Activated CD4-positive, alpha-beta T cell treated with anti-CD3 and anti-CD28 coated beads, Interleukin-2, amount 50 U/mL, for 24 hours (primary cell): ENCODE measurements around the gene MGAT4C.

ENCODE experiments used
- DNase-seq, 2 donors: peaks; one replicate each; pipeline ENCODE4 v3.0.0-alpha.2; 2020; ENCODE audit warnings: low read depth in 1 of 2, low spot score in 1 of 2

Gene MGAT4C

DNA sequence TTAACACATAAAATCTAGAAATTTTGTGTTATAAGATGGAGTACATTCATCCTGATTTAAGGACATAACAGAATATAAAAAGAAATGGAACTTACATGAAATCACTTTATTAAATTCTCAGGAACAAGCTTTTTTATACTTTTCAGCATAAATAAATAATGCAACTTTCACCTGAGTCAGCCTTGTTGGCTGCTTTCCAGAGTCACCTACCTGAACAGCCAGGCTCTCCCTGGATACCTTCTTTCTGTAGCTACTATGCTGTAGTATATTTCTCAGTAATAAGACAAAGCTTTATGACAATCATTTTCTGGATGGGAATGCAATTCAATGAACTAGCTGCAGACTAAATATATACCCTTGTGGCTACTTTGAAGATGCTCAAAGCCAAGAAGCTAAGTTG, 270.2 kb downstream of the MGAT4C start:
- DNase-seq: no peak

DNA sequence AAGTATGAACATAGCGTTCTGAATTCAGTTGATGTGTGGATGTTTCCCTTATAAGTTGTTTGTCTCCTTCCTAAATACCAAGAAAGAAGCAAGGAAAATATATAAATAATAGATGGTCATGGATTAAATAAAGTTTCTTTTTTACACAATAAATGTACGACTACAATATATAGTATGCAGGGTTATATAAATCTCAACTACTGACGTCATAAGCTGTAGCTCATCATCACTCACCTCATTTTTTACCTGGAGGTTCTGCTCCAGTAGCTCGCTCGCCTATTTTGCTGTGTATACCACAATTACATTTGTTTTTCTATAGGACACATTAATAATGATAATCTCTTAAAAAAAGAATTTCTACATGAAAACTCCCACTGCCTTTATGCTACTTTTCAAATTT, 272.6 kb downstream of the MGAT4C start:
- no peak for DNase-seq

DNA sequence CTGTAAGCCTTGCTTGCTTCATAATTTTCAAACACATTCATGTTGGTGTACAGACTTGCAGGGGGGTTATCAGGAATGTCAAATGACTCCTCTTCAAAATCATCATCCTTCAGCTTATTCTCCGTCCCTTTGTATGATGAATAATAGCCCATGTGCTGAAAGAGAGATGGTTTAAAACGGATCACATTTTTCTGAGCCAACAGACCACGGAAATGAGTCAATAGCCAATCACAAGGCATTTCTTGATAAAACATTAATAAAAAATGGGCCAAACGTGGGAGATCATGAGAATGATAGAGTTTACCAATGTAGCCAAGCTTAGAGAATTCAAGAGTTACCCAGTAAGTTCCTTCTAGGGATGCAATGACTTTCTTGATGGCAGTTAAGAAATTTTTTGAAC, 276.6 kb downstream of the MGAT4C start:
- no peak for DNase-seq

DNA sequence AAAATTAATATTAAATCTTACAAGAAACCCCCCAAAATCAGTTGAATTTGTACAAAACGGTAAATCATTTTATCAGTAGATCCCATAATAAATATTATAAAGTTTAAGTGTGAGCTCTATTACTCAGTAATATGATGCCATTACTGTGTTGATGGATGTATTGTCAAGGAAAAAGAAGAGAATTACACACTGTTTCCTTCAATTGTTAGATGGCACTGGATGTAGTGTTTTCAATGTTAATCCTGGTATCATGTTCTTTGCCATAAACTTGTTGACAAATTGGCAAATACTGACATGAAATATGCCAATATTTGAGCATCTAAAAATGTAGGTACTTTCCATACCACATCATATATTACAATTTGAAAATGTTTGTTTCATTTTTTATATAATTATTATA, 280.5 kb downstream of the MGAT4C start:
- no peak for DNase-seq

DNA sequence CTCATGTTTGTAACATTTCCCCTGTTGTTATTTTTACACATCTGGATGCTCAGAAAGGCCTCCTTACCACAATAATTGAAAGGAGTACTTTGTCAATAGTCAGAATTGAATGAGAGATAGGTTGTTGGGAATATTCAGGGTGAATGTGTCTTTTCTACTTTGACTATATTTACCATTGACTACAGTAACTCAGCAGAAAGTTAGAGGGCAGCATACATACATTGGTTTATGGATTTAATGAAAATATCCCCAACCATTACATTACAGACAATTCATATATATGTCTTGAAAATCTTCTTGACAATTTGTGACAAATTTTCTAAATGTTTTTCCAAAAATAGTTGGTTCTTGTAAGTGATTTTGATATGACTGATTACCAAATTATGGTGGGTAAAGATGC, 284.4 kb downstream of the MGAT4C start:
- no peak for DNase-seq

DNA sequence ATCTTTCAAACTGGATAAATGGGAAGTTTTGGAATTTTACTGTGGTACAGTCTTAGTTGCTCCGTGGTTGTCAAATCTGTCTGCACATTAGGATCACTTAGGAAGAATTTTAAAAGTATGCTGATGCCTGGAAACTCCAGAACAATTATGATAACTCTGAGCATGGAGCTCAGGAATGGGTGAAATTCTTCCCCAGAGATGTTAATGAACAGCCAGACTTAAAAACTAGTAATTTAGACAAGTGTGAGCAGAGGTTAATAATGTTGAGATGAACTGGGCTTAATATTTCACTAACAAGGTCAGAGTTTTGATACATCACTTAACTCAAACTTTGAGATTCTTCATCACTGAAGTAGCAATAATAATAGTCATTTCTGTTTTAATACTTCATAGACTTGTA, 287.6 kb downstream of the MGAT4C start:
- DNase-seq: no peak

DNA sequence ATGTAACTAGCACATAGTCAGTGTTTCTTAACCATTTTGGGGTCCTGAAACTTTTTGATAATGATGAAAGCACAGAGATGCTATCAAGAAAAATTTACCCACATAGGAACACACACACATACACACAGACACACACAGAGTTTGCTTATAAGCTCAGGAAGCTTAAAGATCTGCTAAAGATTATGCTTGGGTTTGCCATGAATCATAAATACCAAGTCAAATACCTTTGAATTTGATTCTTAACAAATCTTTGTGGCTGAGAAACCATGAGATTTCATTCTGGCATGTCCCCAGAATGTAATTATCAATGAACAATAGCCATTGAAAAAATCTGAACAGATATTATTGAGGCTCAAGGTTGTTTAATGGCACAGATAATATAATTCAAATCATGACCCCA, 292.9 kb downstream of the MGAT4C start:
- DNase-seq: no peak

DNA sequence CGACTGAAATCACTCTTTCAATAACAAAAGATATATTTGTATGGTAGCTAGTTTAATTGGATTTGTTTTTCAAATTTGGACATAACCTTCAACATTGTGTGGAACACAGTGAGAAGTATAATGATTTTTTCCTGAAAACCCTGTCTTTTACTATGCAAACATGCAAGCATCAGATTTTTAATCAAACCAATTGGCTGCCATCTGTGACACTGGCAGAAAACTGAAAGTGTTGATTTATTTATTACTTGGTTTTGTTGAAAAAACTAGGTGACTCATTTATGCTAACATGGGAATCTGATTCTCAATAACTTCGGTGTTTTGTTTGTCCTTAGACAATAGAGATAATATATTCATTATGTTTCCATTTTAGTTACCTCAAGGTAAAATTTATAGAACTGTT, 300.1 kb downstream of the MGAT4C start:
- no peak for DNase-seq

DNA sequence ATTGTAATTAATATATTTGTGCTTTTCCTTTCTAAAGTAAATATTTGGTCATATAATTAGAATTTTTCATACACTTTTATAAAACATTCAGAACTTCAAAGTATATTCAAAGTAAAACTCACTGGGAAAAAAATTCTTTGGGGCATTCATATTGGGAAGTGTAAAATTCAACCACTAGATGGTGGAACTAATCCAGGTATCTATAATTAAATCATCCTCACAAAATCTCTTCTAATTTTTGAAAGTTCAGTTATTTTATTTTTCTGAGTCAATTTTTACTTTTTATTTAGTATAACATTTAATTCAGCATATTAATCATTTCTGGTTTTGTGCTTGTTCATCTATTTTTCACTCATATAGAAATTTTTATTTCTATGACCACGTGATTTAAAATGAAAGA, 301.1 kb downstream of the MGAT4C start:
- no peak for DNase-seq

DNA sequence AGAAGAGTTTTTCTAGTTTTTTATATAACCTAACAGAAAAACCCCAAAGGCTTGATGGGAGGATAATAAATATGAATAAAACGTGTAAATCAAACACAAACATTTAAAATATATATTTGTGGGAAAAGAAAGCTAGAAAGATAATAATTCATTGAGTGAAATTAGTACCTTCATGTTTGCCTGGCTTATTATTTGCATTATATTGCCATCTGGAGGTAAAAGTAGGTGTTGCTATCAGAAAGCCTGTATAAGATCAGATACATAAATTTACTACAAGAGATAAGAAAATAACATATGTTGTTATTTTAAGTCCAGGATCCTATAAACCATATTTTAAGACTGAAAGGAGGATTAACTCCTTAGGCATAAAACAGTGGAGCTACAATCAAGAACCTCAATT, 304.4 kb downstream of the MGAT4C start:
- DNase-seq: no peak

DNA sequence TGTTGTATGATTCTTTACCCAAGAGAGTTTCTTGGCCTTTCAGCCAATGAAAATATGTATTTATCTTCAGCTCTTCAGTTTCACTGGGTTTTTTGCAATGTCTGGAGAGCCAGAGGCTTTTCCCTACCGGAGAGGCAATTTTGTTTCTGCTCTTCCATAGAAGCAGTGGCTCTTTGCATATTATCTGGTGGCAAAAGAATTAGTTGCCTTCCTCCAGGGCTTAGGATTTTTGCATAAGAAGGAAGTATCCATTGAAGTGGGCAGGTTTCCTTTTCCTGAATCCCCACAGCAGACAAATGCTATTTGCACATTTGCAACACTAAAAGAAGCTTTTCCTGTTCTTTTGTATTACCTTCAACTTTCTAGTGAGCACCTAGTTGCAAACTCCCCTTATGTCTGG, 306.9 kb downstream of the MGAT4C start:
- DNase-seq: no peak

DNA sequence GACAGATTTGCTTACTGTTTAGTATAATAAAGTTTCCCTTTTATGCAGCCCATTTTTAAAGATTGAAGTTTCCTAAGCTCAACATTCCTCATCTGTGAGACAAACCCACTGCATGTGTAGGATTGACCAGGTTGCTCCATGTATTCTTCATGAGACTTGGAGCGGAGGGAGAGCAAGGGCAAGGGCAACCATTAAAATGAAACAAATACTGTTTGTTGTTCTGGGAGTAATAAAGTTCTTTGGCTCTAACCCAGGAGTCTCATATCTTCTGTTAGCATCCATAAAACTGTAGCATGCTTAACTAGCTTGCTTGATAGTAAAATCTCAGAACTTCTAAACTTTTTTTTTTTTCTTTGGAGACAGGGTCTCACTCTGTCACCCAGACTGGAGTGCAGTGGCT, 307.9 kb downstream of the MGAT4C start:
- DNase-seq: no peak

DNA sequence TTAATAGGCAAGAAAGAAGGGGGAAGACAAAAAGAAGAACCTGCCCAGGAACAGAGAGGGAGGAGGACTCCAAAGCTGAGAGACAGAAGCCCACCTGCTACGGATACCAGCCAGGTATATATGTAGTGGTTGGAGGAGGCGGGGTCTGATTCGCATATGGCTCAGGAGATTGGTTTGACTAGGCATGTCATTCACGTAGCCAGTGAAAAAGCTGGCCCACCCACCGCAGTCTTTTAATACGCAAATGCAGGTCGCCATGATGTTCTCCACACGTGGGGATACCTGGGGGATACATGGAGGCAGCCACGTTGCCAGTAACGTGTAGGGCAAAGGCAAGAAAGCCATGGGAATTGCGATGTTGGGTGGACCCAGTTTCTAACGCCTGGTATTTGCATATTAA, 308.9 kb downstream of the MGAT4C start:
- no peak for DNase-seq

DNA sequence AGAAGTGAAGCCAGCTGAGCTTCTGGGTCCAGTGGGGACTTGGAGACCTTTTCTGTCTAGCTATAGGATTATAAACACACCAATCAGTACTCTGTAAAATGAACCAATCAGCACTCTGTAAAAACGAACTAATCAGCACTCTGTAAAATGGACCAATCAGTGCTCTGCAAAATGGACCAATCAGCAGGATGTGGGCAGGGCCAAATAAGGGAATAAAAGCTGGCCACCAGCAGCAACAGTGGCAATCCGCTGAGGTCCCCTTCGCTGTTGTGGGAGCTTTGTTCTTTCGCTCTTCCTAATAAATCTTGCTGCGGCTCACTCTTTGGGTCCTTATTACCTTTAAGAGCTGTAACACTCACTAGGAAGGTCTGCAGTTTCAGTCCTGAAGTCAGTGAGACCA, 309.8 kb downstream of the MGAT4C start:
- DNase-seq: no peak

DNA sequence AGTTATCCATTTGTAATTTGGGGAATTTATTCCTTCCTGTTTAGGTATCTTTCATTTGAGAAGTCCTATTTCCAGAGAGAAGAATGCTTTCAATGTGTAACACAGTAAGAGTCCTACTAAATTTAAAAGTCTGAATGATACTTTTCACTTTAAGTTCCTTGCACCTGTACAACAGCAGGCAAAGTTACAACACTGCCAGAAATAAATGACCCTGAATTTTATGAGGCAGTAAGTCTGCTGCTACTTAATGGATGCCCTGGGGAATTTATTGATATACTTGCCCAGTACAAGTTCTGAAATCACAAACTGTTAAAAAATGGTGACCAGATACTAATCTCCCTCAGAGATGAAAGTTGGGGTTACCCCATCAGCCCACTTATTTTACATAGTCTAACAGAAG, 329.0 kb downstream of the MGAT4C start:
- no peak for DNase-seq

DNA sequence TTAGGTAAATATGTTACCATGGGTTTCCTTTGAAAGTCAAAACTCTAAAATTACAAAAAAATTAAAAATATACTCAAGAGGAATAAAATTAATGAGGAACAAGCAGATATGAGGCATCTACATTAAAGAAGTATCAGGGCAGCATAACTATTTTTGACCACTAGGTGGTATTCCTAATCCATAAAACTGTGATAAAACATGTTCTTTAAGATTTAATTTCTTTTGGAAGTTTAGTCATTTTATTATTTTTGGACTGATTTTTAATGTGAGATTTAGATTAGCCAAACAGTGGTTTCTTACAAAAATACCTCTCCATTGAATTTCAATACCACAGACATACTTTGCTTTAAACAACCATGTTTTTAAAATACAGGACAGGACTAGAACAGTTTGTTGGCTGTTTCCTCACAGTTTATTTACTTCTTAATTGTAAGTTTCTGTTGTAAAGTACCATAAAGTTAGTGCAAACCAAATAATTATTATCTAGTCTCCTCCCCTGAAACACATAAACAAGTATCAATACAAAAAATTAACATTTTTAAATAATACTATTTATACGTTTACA, 332.3 kb downstream of the MGAT4C start:
- no peak for DNase-seq

DNA sequence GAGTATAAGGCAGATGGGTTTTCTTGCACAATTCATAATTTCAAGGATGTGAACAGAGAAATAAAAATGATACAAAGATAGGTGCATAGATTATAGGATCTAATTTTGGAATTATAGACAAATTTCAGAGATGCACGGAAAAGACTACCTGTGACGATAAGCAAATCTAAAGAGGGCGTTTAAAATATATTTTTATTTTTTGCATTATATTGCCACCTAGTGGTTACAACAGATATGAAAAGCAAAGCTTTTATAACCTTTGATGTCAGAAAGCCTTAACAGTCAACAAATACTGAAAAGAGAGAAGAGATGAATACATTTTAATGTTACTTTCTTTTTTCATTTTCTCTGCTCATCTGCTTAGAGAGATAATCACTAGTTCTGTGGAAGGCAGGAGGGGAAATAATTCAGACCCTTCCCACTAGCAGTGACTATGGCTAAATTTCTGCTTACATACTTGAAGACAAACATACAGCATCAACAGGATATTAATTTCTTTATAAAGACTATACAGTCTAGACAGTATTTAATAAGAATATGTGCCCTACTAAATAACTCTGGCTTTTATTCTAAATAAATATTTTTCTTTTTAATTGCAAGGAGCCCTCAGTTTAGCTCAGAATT, 335.8 kb downstream of the MGAT4C start:
- DNase-seq: no peak
